IMR-90 (cell line): Measurements from ENCODE around the gene FOXC2. TPM values are rescaled to one million over a fixed set of nuclear protein-coding genes. Genes with fewer than 3 reads are reported as not detected.

Experiments
- ATAC-seq: fragments of 200-7000 bp; cut with Tn5 transposase; 2 replicates; pipeline ENCODE4 v1.9.1; 2020; ENCODE audit warnings: low read depth, mild to moderate bottlenecking, moderate library complexity
- BruUV-seq: library from RNA; stranded (reverse); fragments of 400-500 nt; replicated peaks from 2 replicates; lab custom pipeline; 2021; lab: Mats Ljungman, UMichigan
- CTCF ChIA-PET: fragments of 300-600 bp; formaldehyde crosslinking; extraction: SDS; loops from one replicate; lab custom pipeline; 2021; ENCODE audit warnings: antibody characterized with exemption; lab: Yijun Ruan, JAX
- POLR2A ChIA-PET: fragments of 300-600 bp; sonication (Branson Sonifier 250); formaldehyde crosslinking; loops from one replicate; lab custom pipeline; 2022; ENCODE audit warnings: antibody characterized with exemption; ENCODE audit not compliant: unreplicated experiment; lab: Charles Lee
- DNase-seq: peaks from one replicate; pipeline ENCODE4 v3.0.0; 2013
- H2AFZ ChIP-seq: replicated peaks from 2 replicates; pipeline ENCODE3; 2013; ENCODE audit warnings: low read length, mild to moderate bottlenecking; ENCODE audit not compliant: poor library complexity
- H2AK5ac ChIP-seq: 2 replicates; pipeline ENCODE4 v1.6.1; 2013; ENCODE audit warnings: low read depth, low read length, inconsistent platforms
- H2AK9ac ChIP-seq: replicated peaks from 2 replicates; pipeline ENCODE3; 2013; ENCODE audit warnings: mild to moderate bottlenecking, low read depth, low read length, moderate library complexity; ENCODE audit not compliant: poor library complexity
- H2BK120ac ChIP-seq: 2 replicates; pipeline ENCODE4 v1.6.1; 2013; ENCODE audit warnings: low read depth, low read length, inconsistent platforms
- H2BK15ac ChIP-seq: 3 replicates; pipeline ENCODE4 v1.6.1; 2013; ENCODE audit warnings: low read depth, low read length, inconsistent platforms
- H2BK20ac ChIP-seq: 2 replicates; pipeline ENCODE4 v1.6.1; 2013; ENCODE audit warnings: low read depth, mild to moderate bottlenecking, inconsistent platforms, low read length, moderate library complexity
- H2BK5ac ChIP-seq: 2 replicates; pipeline ENCODE4 v1.6.1; 2013; ENCODE audit warnings: mild to moderate bottlenecking, low read depth, low read length, inconsistent platforms; ENCODE audit not compliant: poor library complexity, severe bottlenecking
- H3K14ac ChIP-seq: replicated peaks from 2 replicates; pipeline ENCODE4 v1.6.1; 2013; ENCODE audit warnings: low read depth, low read length, inconsistent platforms
- H3K18ac ChIP-seq: 2 replicates; pipeline ENCODE4 v1.6.1; 2013; ENCODE audit warnings: low read depth, low read length, control low read depth
- H3K23ac ChIP-seq: 2 replicates; pipeline ENCODE4 v1.6.1; 2013; ENCODE audit warnings: low read depth, low read length, inconsistent platforms
- H3K27ac ChIP-seq: 2 replicates; pipeline ENCODE4 v1.5.1; 2013; ENCODE audit warnings: mild to moderate bottlenecking, control low read depth, low read length; ENCODE audit not compliant: insufficient read depth
- H3K27me3 ChIP-seq: 2 replicates; pipeline ENCODE4 v1.6.1; 2013; ENCODE audit warnings: low read length; ENCODE audit not compliant: control insufficient read depth, insufficient read depth
- H3K36me3 ChIP-seq: 2 replicates; pipeline ENCODE4 v1.6.1; 2013; ENCODE audit warnings: low read length, mixed read lengths; ENCODE audit not compliant: control insufficient read depth, insufficient read depth
- H3K4ac ChIP-seq: 2 replicates; pipeline ENCODE4 v1.6.1; 2013; ENCODE audit warnings: low read depth, low read length, inconsistent platforms
- H3K4me1 ChIP-seq: 2 replicates; pipeline ENCODE4 v1.6.1; 2013; ENCODE audit warnings: low read length, mixed read lengths; ENCODE audit not compliant: control insufficient read depth, insufficient read depth
- H3K4me2 ChIP-seq: 2 replicates; pipeline ENCODE4 v1.6.1; 2013; ENCODE audit warnings: low read depth, mild to moderate bottlenecking, control low read depth, low read length, moderate library complexity
- H3K4me3 ChIP-seq: 2 replicates; pipeline ENCODE4 v1.5.1; 2013; ENCODE audit warnings: low read depth, mild to moderate bottlenecking, control low read depth, low read length, moderate library complexity; ENCODE audit not compliant: insufficient read depth
- H3K56ac ChIP-seq: 2 replicates; pipeline ENCODE4 v1.6.1; 2013; ENCODE audit warnings: low read length, inconsistent platforms; ENCODE audit not compliant: insufficient read depth; ENCODE audit errors: extremely low read depth
- H3K79me1 ChIP-seq, 2 experiments: 2 replicates each; pipeline ENCODE4 v1.6.1; 2013; ENCODE audit warnings: low read length in 2 of 2, inconsistent platforms in 1 of 2, low read depth in 1 of 2
- H3K9ac ChIP-seq: 2 replicates; pipeline ENCODE4 v1.6.1; 2013; ENCODE audit warnings: low read depth, low read length, control low read depth
- H3K9me1 ChIP-seq: 2 replicates; pipeline ENCODE4 v1.6.1; 2013; ENCODE audit warnings: low read length, inconsistent platforms; ENCODE audit not compliant: insufficient read depth
- H3K9me3 ChIP-seq: 2 replicates; pipeline ENCODE4 v1.6.1; 2013; ENCODE audit warnings: low read length; ENCODE audit not compliant: control insufficient read depth, insufficient read depth
- H4K20me1 ChIP-seq: 2 replicates; pipeline ENCODE4 v1.6.1; 2013; ENCODE audit warnings: low read length, inconsistent platforms; ENCODE audit not compliant: insufficient read depth
- H4K5ac ChIP-seq: 2 replicates; pipeline ENCODE4 v1.6.1; 2013; ENCODE audit warnings: mild to moderate bottlenecking, low read depth, low read length, control low read depth
- H4K8ac ChIP-seq, 2 experiments: 2 replicates each; pipeline ENCODE4 v1.6.1; 2013; ENCODE audit warnings: low read depth in 2 of 2, low read length in 2 of 2, control low read depth in 1 of 2, inconsistent platforms in 1 of 2
- H4K91ac ChIP-seq: 2 replicates; pipeline ENCODE4 v1.6.1; 2013; ENCODE audit warnings: low read depth, low read length, inconsistent platforms; ENCODE audit not compliant: insufficient read depth
- BHLHE40 ChIP-seq: fragments of 150-350 bp; IDR thresholded peaks from 2 replicates; pipeline ENCODE4 v1.6.1; 2016; ENCODE audit warnings: mild to moderate bottlenecking, low read depth, low read length
- CEBPB ChIP-seq: IDR thresholded peaks from 2 replicates; pipeline ENCODE4 v1.6.1; 2012; ENCODE audit warnings: low read depth, low read length, improper control_type of control experiment
- MXI1 ChIP-seq: IDR thresholded peaks from 2 replicates; pipeline ENCODE4 v1.6.1; 2012; ENCODE audit warnings: low read depth, mild to moderate bottlenecking, low read length, moderate library complexity, borderline replicate concordance
- NFE2L2 ChIP-seq: fragments of 150-350 bp; IDR thresholded peaks from 2 replicates; pipeline ENCODE4 v1.6.1; 2016; ENCODE audit warnings: low read depth, mild to moderate bottlenecking, low read length
- RFX5 ChIP-seq: IDR thresholded peaks from 2 replicates; pipeline ENCODE4 v1.8.0; 2012; ENCODE audit warnings: low read depth, mild to moderate bottlenecking, low read length, moderate library complexity
- SMC3 ChIP-seq: fragments of 150-350 bp; IDR thresholded peaks from 2 replicates; pipeline ENCODE4 v1.6.1; 2016; ENCODE audit warnings: low read depth, mild to moderate bottlenecking, antibody characterized with exemption, low read length, moderate library complexity
- WGBS, 2 experiments: methylation state at CpG; one replicate each; pipeline versions ENCODE4 v1.1.5 to v1.1.7; 2013; ENCODE audit warnings: missing lambda C conversion rate in 2 of 2; ENCODE audit not compliant: insufficient read length in 1 of 2; ENCODE audit errors: extremely low coverage in 2 of 2; 5-methylcytosine and 5-hydroxymethylcytosine counted together
- dilution Hi-C: fragments of 300-500 bp; cut with HindIII; formaldehyde crosslinking; loops from one replicate; pipeline ENCODE4 v1.14.3; 2018; ENCODE audit warnings: low sequenced_read_pairs; ENCODE audit not compliant: unreplicated experiment
- in situ Hi-C: fragments of 300-500 bp; cut with MboI; formaldehyde crosslinking; loops from 3 replicates; pipeline ENCODE4 v1.14.3; 2019; ENCODE audit warnings: low sequenced_read_pairs, inconsistent platforms, mixed read lengths
- intact Hi-C: fragments of 100-400 bp; cut with micrococcal nuclease; formaldehyde crosslinking; loops from 2 replicates; pipeline ENCODE4 v1.10.0; 2022
- polyA plus RNA-seq, 3 experiments: library from polyadenylated mRNA; depleted of rRNA; stranded (reverse); fragments of >200 nt; gene quantifications; 2 replicates each; pipeline ENCODE4 v1.2.3, GENCODE V29; 2012; ENCODE audit warnings: low replicate concordance in 1 of 3
- total RNA-seq: library from RNA; depleted of rRNA; stranded (reverse); fragments of >200 nt; gene quantifications from 2 replicates; pipeline ENCODE4 v1.2.3, GENCODE V29; 2012

The FOXC2 gene
- total and polyA plus RNA-seq, 2 of the 4 experiments (the other 2 are of a cell fraction): 0.90 to 6.4 TPM

DNA sequence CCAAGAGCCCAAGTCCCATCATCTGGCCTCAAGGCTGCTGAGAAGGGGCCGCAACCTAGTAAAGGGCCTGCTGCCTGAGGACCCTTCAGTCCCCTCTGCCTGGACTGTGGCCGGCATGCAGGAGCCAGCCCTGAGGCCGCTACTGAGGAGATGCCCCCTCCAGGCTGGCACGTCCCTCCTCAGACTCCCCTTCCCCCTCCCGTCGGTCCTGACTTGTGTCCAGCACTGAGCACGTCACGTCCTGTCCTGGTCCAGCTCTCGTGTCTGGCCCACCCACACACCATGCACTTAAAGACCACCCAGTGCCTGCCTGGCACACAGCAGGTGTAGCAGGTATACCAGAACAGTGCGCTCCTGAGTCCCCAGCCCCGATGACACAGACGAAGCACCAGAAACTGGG is 21.1 kb upstream of the FOXC2 start:
- no peak overlapping the region for H2BK120ac ChIP-seq
- ChIA-PET POLR2A (no interaction called here), CTCF (no interaction called here)
- TF ChIP-seq RFX5 (no peak), NFE2L2 (no peak), CEBPB (no peak), BHLHE40 (no peak), MXI1 (no peak), SMC3 (no peak)
- H2AFZ ChIP-seq: no peak overlapping the region
- H3K4me3 ChIP-seq: no peak overlapping the region
- no peak overlapping the region for H2BK20ac ChIP-seq
- ATAC-seq (no peak), DNase-seq (no peak)
- intact Hi-C loops (no loop called here), dilution Hi-C loops (no loop called here), in situ Hi-C loops (no loop called here)
- no peaks in the 10 kb centered on the region for H3K9me1 ChIP-seq
- H3K9me3 ChIP-seq: no peaks in the 10 kb centered on the region
- H2AK5ac ChIP-seq: no peak overlapping the region
- H3K18ac ChIP-seq: no peak overlapping the region
- H3K4ac ChIP-seq: no peak overlapping the region
- H3K14ac ChIP-seq: no peak overlapping the region
- no peaks in the 10 kb centered on the region for H3K4me1 ChIP-seq
- 93% methylated on average over 12 of the region's 12 CpGs; no CpG with 5 or more reads in 1 of the 2 experiments for WGBS, 2 experiments
- no peak overlapping the region for H3K56ac ChIP-seq
- H3K9ac ChIP-seq: no peak overlapping the region
- peaks cover 51% of the 10 kb centered on the region for H3K36me3 ChIP-seq
- no peak overlapping the region for H2BK5ac ChIP-seq
- no peak overlapping the region for H2BK15ac ChIP-seq
- BruUV-seq: no TSS peak
- H3K23ac ChIP-seq: no peak overlapping the region
- no peak overlapping the region for H4K91ac ChIP-seq
- no peak overlapping the region for H3K4me2 ChIP-seq
- H3K79me1 ChIP-seq: peaks cover 0 to 17% of the 10 kb centered on the region in 2 experiments; a peak in 2 of 4 replicates
- H3K27me3 ChIP-seq: no peaks in the 10 kb centered on the region
- peak overlapping the region; percentile 79 for H2AK9ac ChIP-seq
- H4K8ac ChIP-seq: no peak overlapping the region
- H4K20me1 ChIP-seq: no peaks in the 10 kb centered on the region
- H4K5ac ChIP-seq: no peak overlapping the region
- H3K27ac ChIP-seq: no peak overlapping the region
